ENCODE measurements around the gene DDX10. TPM values are rescaled to one million over a fixed set of nuclear protein-coding genes. Genes with fewer than 3 reads are reported as not detected.

DDX10 gene
- total and polyA plus RNA-seq, 12 donors, result 10.6 to 141 (median 22.6) TPM

DNA sequence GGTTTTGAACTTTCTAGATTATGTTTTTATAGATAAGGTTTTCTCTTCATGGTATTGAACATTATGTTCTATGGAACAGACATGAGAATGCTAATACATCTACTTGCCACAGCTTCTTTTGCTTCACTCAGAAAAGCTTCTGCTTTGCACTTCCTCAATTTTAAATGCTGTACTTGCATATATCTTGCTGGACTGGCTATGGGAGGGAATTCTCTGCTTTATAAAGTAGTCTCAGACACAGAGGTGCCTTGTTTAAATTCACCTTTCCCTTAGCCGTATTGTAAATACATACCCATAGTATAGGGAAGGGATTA is 173.9 kb downstream of the DDX10 start:
- intact Hi-C loops (cut with DNase I), result no loop called here
- no peak for DNase-seq
- H3K36me3 ChIP-seq (replicated peaks in 1 of 2), result no peaks in the 10 kb centered on the region
- no peaks in the 10 kb centered on the region for H3K9me3 ChIP-seq (replicated peaks in 1 of 3)
- no peaks in the 10 kb centered on the region for H3K4me1 ChIP-seq (replicated peaks in 1 of 2)
- no peak overlapping the region for H3K27ac ChIP-seq
- no peak overlapping the region for H3K4me3 ChIP-seq
- 87 to 96% (median 95%) methylated on average over 1 of the region's 1 CpG for WGBS, 4 donors
- no peak for TF ChIP-seq POLR2A (IDR thresholded peaks at IDR 0.05)
- TF ChIP-seq, protein P1, sequence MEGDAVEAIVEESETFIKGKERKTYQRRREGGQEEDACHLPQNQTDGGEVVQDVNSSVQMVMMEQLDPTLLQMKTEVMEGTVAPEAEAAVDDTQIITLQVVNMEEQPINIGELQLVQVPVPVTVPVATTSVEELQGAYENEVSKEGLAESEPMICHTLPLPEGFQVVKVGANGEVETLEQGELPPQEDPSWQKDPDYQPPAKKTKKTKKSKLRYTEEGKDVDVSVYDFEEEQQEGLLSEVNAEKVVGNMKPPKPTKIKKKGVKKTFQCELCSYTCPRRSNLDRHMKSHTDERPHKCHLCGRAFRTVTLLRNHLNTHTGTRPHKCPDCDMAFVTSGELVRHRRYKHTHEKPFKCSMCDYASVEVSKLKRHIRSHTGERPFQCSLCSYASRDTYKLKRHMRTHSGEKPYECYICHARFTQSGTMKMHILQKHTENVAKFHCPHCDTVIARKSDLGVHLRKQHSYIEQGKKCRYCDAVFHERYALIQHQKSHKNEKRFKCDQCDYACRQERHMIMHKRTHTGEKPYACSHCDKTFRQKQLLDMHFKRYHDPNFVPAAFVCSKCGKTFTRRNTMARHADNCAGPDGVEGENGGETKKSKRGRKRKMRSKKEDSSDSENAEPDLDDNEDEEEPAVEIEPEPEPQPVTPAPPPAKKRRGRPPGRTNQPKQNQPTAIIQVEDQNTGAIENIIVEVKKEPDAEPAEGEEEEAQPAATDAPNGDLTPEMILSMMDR (IDR thresholded peaks at IDR 0.05), result no peak
- H3K27me3 ChIP-seq, result no peaks in the 10 kb centered on the region

DNA sequence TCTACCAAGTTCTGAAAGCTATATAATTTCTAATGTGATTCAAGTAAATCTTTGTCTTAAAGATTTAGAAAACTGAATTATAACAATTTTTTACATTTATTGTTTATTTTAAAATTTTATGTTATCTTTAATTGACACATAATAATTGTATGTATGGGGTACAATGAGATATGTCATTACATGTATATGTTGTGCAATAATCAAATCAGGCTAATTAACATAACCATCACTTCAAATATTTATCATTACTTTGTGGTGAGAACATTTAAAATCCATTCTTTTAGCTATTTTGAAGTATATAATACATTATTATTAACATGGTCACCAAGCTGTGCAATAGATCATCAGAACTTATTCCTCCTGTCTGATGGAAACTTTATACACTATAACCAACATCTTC is 181.1 kb downstream of the DDX10 start:
- intact Hi-C loops (cut with DNase I), result no loop called here
- no peak for DNase-seq
- Histone ChIP-seq H3K4me1 (replicated peaks in 1 of 2) (no peaks in the 10 kb centered on the region), H3K27me3 (no peaks in the 10 kb centered on the region), H3K27ac (no peak overlapping the region), H3K4me3 (no peak overlapping the region), H3K36me3 (replicated peaks in 1 of 2) (no peaks in the 10 kb centered on the region), H3K9me3 (replicated peaks in 1 of 3) (no peaks in the 10 kb centered on the region)
- TF ChIP-seq POLR2A (IDR thresholded peaks at IDR 0.05), result no peak
- TF ChIP-seq, protein P1 (IDR thresholded peaks at IDR 0.05), result no peak

DNA sequence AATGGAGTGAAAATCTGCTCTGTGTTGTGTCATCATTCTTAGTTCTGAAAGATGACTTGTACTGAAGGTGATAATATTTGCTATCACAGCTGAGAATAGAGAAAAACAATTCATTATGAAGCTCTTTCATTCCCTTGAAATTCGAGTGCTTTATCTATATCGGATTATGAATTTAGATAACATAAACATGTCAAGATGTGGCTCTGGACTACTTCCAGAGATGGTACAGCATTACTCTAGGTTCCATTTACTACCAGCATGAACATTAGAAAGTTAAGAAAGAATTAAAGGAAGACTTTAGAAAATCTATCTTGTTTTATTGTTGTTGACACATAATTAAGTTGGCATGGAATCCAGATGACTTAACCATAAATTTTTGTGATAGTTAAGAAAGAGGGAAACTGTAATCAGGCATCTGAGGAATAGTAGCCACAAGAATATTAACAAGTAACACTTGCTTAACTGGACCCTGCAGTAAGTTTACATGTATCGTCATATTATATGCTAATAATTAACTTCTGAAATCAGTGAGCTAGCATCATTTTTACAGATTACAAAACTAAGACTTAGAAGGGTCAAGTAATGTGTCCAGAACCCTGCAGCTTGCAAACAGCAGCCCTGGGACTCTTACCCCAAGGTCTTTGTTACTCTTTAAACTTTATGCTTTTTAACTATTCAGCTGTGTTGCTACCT is 182.6 kb downstream of the DDX10 start:
- H3K4me3 ChIP-seq, result no peak overlapping the region
- intact Hi-C loops (cut with DNase I), result no loop called here
- 62 to 74% (median 64%) methylated on average over 3 of the region's 3 CpGs for WGBS, 4 donors
- TF ChIP-seq, protein P1 (IDR thresholded peaks at IDR 0.05), result no peak
- TF ChIP-seq POLR2A (IDR thresholded peaks at IDR 0.05), result no peak
- no peak for DNase-seq
- no peaks in the 10 kb centered on the region for H3K4me1 ChIP-seq (replicated peaks in 1 of 2)
- H3K9me3 ChIP-seq (replicated peaks in 1 of 3), result no peaks in the 10 kb centered on the region
- no peaks in the 10 kb centered on the region for H3K36me3 ChIP-seq (replicated peaks in 1 of 2)
- no peaks in the 10 kb centered on the region for H3K27me3 ChIP-seq
- no peak overlapping the region for H3K27ac ChIP-seq

DNA sequence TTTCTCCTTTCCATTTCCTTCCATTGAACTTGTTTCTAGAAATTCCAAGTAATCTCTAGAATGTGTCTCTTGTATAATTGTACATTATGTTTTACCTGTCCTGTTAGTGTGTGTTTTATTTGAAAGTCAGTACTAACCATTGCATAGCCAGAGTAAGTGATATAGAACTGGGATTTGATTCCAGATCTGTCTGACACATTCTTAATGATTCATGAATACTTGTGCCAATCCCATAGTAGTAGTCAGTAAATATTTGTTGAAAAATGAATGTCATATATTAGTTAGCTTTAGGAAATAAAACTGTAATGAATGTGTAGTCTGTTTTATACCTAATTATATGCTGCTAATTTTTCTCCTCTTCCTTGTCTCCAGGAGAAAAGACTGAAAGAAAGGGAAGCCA is 186.9 kb downstream of the DDX10 start:
- intact Hi-C loops (cut with DNase I), result no loop called here
- Histone ChIP-seq H3K4me3 (no peak overlapping the region), H3K36me3 (replicated peaks in 1 of 2) (no peaks in the 10 kb centered on the region), H3K27ac (no peak overlapping the region), H3K27me3 (no peaks in the 10 kb centered on the region), H3K4me1 (replicated peaks in 1 of 2) (peaks cover 7 to 20% of the 10 kb centered on the region in 2 donors), H3K9me3 (replicated peaks in 1 of 3) (no peaks in the 10 kb centered on the region)
- TF ChIP-seq, protein P1 (IDR thresholded peaks at IDR 0.05), result no peak
- no peak for TF ChIP-seq POLR2A (IDR thresholded peaks at IDR 0.05)
- DNase-seq, result no peak

All from adrenal gland (tissue), 12 donors.